ENCODE measurements around the gene TCTN2.

- TF ChIP-seq CTCF (conservative IDR thresholded peaks at IDR 0.05 in 1 of 2, IDR thresholded peaks at IDR 0.05 in 1 of 2; ENCODE audit: extremely low read depth in 1 of 2, insufficient read depth in 1 of 2, low read depth in 1 of 2, low read length in 2 of 2) = no peak
- TF ChIP-seq EZH2 (IDR thresholded peaks at IDR 0.05; ENCODE audit: borderline replicate concordance, low read length) = no peak
Observed at GRCh38 chr12:123645380-123645779, 25.5 kb upstream of the TCTN2 start.

Data from mammary epithelial cell (primary cell).